K562 (cell line): ENCODE data around the gene TYMP. TPM values are rescaled to one million over a fixed set of nuclear protein-coding genes. Genes with fewer than 3 reads are reported as not detected.

Experiments used
- CTCF ChIP-seq, 3 experiments: IDR thresholded peaks in 2 of 3; conservative IDR thresholded peaks in 1 of 3; 2 replicates each; pipeline ENCODE4 v1.5.1; 2011 to 2012; ENCODE audit warnings: low read length in 3 of 3, mild to moderate bottlenecking in 3 of 3, control low read depth in 2 of 3, improper control_type of control experiment in 1 of 3, inconsistent platforms in 1 of 3, low read depth in 1 of 3, mixed read lengths in 1 of 3, moderate library complexity in 1 of 3; ENCODE audit not compliant: insufficient read depth in 2 of 3
- FOXA3 ChIP-seq, 2 experiments: fragments of 450-650 bp in 1 of 2; sonication (generic) in 1 of 2; formaldehyde crosslinking; IDR thresholded peaks in 1 of 2; conservative IDR thresholded peaks in 1 of 2; 2 replicates each; pipeline versions ENCODE4 v1.4.0 to v1.8.0; 2020 to 2022; ENCODE audit warnings: mild to moderate bottlenecking in 2 of 2, missing genetic modification reagents in 1 of 2
- GABPA ChIP-seq: fragments of 200-800 bp; sonication (Bioruptor generic); conservative IDR thresholded peaks from 2 replicates; pipeline ENCODE4 v1.6.1; 2016; ENCODE audit warnings: low read depth, missing genetic modification characterization, missing compliant biosample characterization
- GATAD2B ChIP-seq: fragments of 450-650 bp; IDR thresholded peaks from 2 replicates; pipeline ENCODE4 v1.6.1; 2017; ENCODE audit warnings: mild to moderate bottlenecking, borderline replicate concordance
- KLF1 ChIP-seq: fragments of 450-650 bp; IDR thresholded peaks from 2 replicates; pipeline ENCODE4 v1.6.1; 2016; ENCODE audit warnings: missing genetic modification characterization, missing compliant biosample characterization
- RFX1 ChIP-seq: fragments of 450-650 bp; IDR thresholded peaks from 2 replicates; pipeline ENCODE4 v1.6.1; 2016; ENCODE audit warnings: mild to moderate bottlenecking, moderate library complexity
- RNF2 ChIP-seq: sonication (generic); IDR thresholded peaks from 2 replicates; pipeline ENCODE4 v1.6.1; 2016
- SP1 ChIP-seq: sonication (generic); formaldehyde crosslinking; IDR thresholded peaks from 2 replicates; pipeline ENCODE4 v1.8.1; 2022; ENCODE audit warnings: mild to moderate bottlenecking, missing genetic modification reagents
- SREBF2 ChIP-seq: sonication (generic); formaldehyde crosslinking; IDR thresholded peaks from 2 replicates; pipeline ENCODE4 v1.4.0; 2020; ENCODE audit warnings: mild to moderate bottlenecking, missing genetic modification reagents
- TEAD2 ChIP-seq: fragments of 450-650 bp; IDR thresholded peaks from 2 replicates; pipeline ENCODE4 v1.6.1; 2016; ENCODE audit warnings: missing genetic modification characterization, control low read depth, missing compliant biosample characterization
- UBTF ChIP-seq, 2 experiments: IDR thresholded peaks; 2 replicates each; pipeline ENCODE4 v1.6.1; 2012; ENCODE audit warnings: improper control_type of control experiment in 2 of 2, low read depth in 2 of 2, low read length in 2 of 2, borderline replicate concordance in 1 of 2
- VEZF1 ChIP-seq: fragments of 200-800 bp; sonication (Bioruptor generic); IDR thresholded peaks from 2 replicates; pipeline ENCODE4 v1.6.1; 2017; ENCODE audit warnings: missing genetic modification characterization, missing compliant biosample characterization
- ZNF146 ChIP-seq: IDR thresholded peaks from one replicate; pipeline ENCODE4 v1.6.1; 2018; ENCODE audit warnings: missing compliant biosample characterization; ENCODE audit not compliant: unreplicated experiment
- ZNF717 ChIP-seq: fragments of 250-450 bp; sonication (Bioruptor Pico); IDR thresholded peaks from 2 replicates; pipeline ENCODE4 v1.5.0; 2021
- polyA plus RNA-seq, 8 experiments: library from polyadenylated mRNA; depleted of rRNA in 4 of 8; stranded (reverse) in 5 of 8; unstranded in 3 of 8; fragments of >200 nt; fragmentation: Nextera tagmentation in 2 of 8; fragmentation: Illumina TruSeq in 1 of 8; extraction: Ambion mirVana in 2 of 8; extraction: Trizol in 1 of 8; gene quantifications; 2 replicates each; pipeline versions ENCODE4 v1.2.1 to v1.2.3, GENCODE V29; 2011 to 2014; ENCODE audit warnings: inconsistent platforms in 1 of 8, missing spikeins in 1 of 8
- total RNA-seq, 7 experiments: library from RNA; depleted of rRNA in 6 of 7; stranded (reverse); fragments of >200 nt in 6 of 7; fragmentation: Illumina TruSeq in 2 of 7; extraction: Trizol in 2 of 7; gene quantifications; 2 replicates each; pipeline versions ENCODE4 v1.2.1 to v1.2.3, GENCODE V29; 2011 to 2021; ENCODE audit warnings: low replicate concordance in 1 of 7
- TF ChIP-seq, protein P1 (sequence below): IDR thresholded peaks from 2 replicates; pipeline ENCODE4 v1.6.1; 2011; ENCODE audit warnings: borderline replicate concordance, low read depth, mild to moderate bottlenecking, moderate library complexity, low read length; ENCODE audit not compliant: insufficient read depth, poor library complexity, severe bottlenecking
- TF ChIP-seq, protein P2 (sequence below): sonication (generic); formaldehyde crosslinking; IDR thresholded peaks from 2 replicates; pipeline ENCODE4 v1.9.0; 2022; ENCODE audit warnings: mild to moderate bottlenecking, missing genetic modification reagents
- TF ChIP-seq, protein P3 (sequence below): fragments of 250-450 bp; sonication (Bioruptor Pico); IDR thresholded peaks from 2 replicates; pipeline ENCODE4 v1.8.0; 2022; ENCODE audit warnings: moderate library complexity, mild to moderate bottlenecking, inconsistent platforms

Gene TYMP
- total and polyA plus RNA-seq, 9 of the 15 experiments (the other 6 are each of a cell fraction or from before 2014, with no cell fraction given) = 0.03 to 4.0 (median 2.4) TPM; not detected in 4

GRCh38 chr22:50526108-50526833 lies 3.5 kb downstream of the TYMP start (continued):
- TF ChIP-seq KLF1 (0 out of 2 replicates have a peak, but pooled peaks have one; percentile 38), CTCF (IDR thresholded peaks at IDR 0.05 in 2 of 3, conservative IDR thresholded peaks at IDR 0.05 in 1 of 3; ENCODE audit: insufficient read depth in 2 of 3, low read depth in 1 of 3, low read length in 3 of 3) (peak; percentile 42 to 64 (median 52)), SP1 (CRISPR knock-in tag) (peak; percentile 50; the same call in 1 of the 2 replicates), GABPA (tag) (peak; percentile 52; the same call in 1 of the 2 replicates), RFX1 (no peak), ZNF717 (CRISPR knock-in tag) (no peak), GATAD2B (peak; percentile 79; the same call in 1 of the 2 replicates), FOXA3 (CRISPR knock-in tag; conservative IDR thresholded peaks at IDR 0.05 in 1 of 2, IDR thresholded peaks at IDR 0.05 in 1 of 2) (no peak), RNF2 (no peak), TEAD2 (no peak), SREBF2 (CRISPR knock-in tag) (no peak), VEZF1 (CRISPR knock-in tag) (peak; percentile 69), UBTF (IDR thresholded peaks at IDR 0.05; ENCODE audit: borderline replicate concordance in 1 of 2, low read depth in 2 of 2, low read length in 2 of 2) (0 out of 4 replicates have a peak, but pooled peaks of 1 of the 2 experiments have one; percentile 1), ZNF146 (CRISPR knock-in tag) (peak; percentile 25)
- TF ChIP-seq, protein P1, sequence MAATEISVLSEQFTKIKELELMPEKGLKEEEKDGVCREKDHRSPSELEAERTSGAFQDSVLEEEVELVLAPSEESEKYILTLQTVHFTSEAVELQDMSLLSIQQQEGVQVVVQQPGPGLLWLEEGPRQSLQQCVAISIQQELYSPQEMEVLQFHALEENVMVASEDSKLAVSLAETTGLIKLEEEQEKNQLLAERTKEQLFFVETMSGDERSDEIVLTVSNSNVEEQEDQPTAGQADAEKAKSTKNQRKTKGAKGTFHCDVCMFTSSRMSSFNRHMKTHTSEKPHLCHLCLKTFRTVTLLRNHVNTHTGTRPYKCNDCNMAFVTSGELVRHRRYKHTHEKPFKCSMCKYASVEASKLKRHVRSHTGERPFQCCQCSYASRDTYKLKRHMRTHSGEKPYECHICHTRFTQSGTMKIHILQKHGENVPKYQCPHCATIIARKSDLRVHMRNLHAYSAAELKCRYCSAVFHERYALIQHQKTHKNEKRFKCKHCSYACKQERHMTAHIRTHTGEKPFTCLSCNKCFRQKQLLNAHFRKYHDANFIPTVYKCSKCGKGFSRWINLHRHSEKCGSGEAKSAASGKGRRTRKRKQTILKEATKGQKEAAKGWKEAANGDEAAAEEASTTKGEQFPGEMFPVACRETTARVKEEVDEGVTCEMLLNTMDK = peak; percentile 92
- TF ChIP-seq, protein P2, sequence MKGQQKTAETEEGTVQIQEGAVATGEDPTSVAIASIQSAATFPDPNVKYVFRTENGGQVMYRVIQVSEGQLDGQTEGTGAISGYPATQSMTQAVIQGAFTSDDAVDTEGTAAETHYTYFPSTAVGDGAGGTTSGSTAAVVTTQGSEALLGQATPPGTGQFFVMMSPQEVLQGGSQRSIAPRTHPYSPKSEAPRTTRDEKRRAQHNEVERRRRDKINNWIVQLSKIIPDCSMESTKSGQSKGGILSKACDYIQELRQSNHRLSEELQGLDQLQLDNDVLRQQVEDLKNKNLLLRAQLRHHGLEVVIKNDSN (CRISPR knock-in tag) = peak; percentile 14; the same call in 1 of the 2 replicates
- TF ChIP-seq, protein P3, sequence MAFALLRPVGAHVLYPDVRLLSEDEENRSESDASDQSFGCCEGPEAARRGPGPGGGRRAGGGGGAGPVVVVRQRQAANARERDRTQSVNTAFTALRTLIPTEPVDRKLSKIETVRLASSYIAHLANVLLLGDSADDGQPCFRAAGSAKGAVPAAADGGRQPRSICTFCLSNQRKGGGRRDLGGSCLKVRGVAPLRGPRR = no peak
